ENCODE results near the gene CASZ1. TPM values are rescaled to one million over a fixed set of nuclear protein-coding genes. Genes with fewer than 3 reads are reported as not detected.

Gene CASZ1
- total and polyA plus RNA-seq, 10 of the 15 experiments (the other 5 are each of a cell fraction or from before 2014, with no cell fraction given) = 0.52 to 9.8 (median 3.7) TPM

- Histone ChIP-seq H3K79me2 (ENCODE audit: control insufficient read depth, insufficient read depth, low read length) (no peaks in the 10 kb centered on the region), H4K20me1 (ENCODE audit: control insufficient read depth, insufficient read depth) (no peaks in the 10 kb centered on the region), H3K9ac (ENCODE audit: control insufficient read depth, insufficient read depth, low read length) (no peak overlapping the region), H2AFZ (ENCODE audit: control insufficient read depth, low read depth, low read length) (no peak overlapping the region), H3K27ac (ENCODE audit: control insufficient read depth, insufficient read depth) (no peak overlapping the region), H3K36me3 (ENCODE audit: control insufficient read depth in 2 of 2, insufficient read depth in 2 of 2, low read length in 1 of 2) (peaks cover 6 to 10% of the 10 kb centered on the region in 2 experiments; a peak in 3 of 4 replicates), H3K4me1 (ENCODE audit: control insufficient read depth, insufficient read depth, low read length) (no peaks in the 10 kb centered on the region), H3K27me3 (replicated peaks in 1 of 2; ENCODE audit: control insufficient read depth in 2 of 2, insufficient read depth in 2 of 2, low read length in 1 of 2) (no peaks in the 10 kb centered on the region), H3K4me3 (no peak overlapping the region), H3K9me3 (replicated peaks; ENCODE audit: control insufficient read depth, insufficient read depth, low read length) (no peaks in the 10 kb centered on the region), H3K4me2 (ENCODE audit: control insufficient read depth, insufficient read depth) (no peak overlapping the region)
- ATAC-seq (no peak), DNase-seq (ENCODE audit: low read depth, low spot score) (no peak), FAIRE-seq (no peak)
- intact Hi-C loops (cut with micrococcal nuclease; ENCODE audit: unreplicated experiment) = no loop called here
- ChIA-PET POLR2A (no interaction called here), RAD21 (ENCODE audit: unreplicated experiment) (no interaction called here), SMC1A (ENCODE audit: uncharacterized antibody, unreplicated experiment) (interaction anchor here (0.8 to 1.4 kb wide), 3 partner anchors 14 to 119 kb away, joined by 3 to 4 read pairs (median 3); no protein-coding TSS in a partner anchor), CTCF (no interaction called here)
- in situ Hi-C loops (cut with MboI) = no loop called here
- no TSS peak for BruUV-seq (replicated peaks)
- WGBS (ENCODE audit: insufficient coverage, insufficient replicate concordance, low lambda C conversion rate, missing lambda C conversion rate) = 79% methylated on average over 13 of the region's 13 CpGs
- TF ChIP-seq CHD1 (IDR thresholded peaks at IDR 0.05; ENCODE audit: low read depth, low read length) (no peak), CREM (IDR thresholded peaks at IDR 0.05; ENCODE audit: low read depth) (no peak), BACH1 (IDR thresholded peaks at IDR 0.05; ENCODE audit: borderline replicate concordance) (no peak), POLR2AphosphoS2 (IDR thresholded peaks at IDR 0.05; ENCODE audit: low read depth, low read length) (no peak)
Measured at GRCh38 chr1:10626131-10626731, 170.2 kb downstream of the CASZ1 start.

DNA sequence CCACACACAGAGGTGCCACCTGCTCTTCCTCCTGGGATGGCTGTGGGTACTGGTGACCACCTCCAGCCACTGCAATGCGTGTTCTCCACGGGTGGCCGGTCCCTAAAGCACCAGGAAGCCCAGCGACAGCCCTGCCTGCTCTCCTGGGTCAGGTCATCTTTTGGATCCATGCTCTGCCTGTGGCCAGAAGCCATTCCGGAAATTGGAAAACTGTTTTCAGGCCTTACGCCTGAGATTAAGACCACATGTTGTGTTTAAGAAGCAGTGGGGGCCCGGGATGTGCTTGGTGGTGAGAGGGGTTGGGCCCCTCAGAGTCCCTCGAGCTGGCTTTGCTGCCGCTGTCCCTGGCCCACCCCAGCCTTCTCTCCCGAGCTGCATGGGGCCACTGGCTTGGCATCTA lies 170.9 kb downstream of the CASZ1 start:
- RAD21 ChIA-PET (ENCODE audit: unreplicated experiment) = no interaction called here
- no peak overlapping the region for H3K27ac ChIP-seq (ENCODE audit: control insufficient read depth, insufficient read depth)
- H3K9me3 ChIP-seq (replicated peaks; ENCODE audit: control insufficient read depth, insufficient read depth, low read length) = no peaks in the 10 kb centered on the region
- DNase-seq (ENCODE audit: low read depth, low spot score) (no peak), FAIRE-seq (no peak), ATAC-seq (no peak)
- POLR2A ChIA-PET = no interaction called here
- no peaks in the 10 kb centered on the region for H3K4me1 ChIP-seq (ENCODE audit: control insufficient read depth, insufficient read depth, low read length)
- BruUV-seq (replicated peaks) = no TSS peak
- TF ChIP-seq SMC3 (IDR thresholded peaks at IDR 0.05; ENCODE audit: borderline replicate concordance, low read length) (no peak), ATF3 (IDR thresholded peaks at IDR 0.05; ENCODE audit: borderline replicate concordance, extremely low read depth, low read depth, low read length) (no peak), POLR2AphosphoS5 (IDR thresholded peaks at IDR 0.05; ENCODE audit: low read length) (no peak), ASH2L (IDR thresholded peaks at IDR 0.05; ENCODE audit: borderline replicate concordance, low read depth) (no peak), KDM1A (IDR thresholded peaks at IDR 0.05; ENCODE audit: borderline replicate concordance) (no peak), CBX5 (IDR thresholded peaks at IDR 0.05; ENCODE audit: low read depth) (no peak), TCF3 (IDR thresholded peaks at IDR 0.05; ENCODE audit: borderline replicate concordance, insufficient read depth, low read depth, low read length) (no peak), EZH2 (IDR thresholded peaks at IDR 0.05; ENCODE audit: borderline replicate concordance, control insufficient read depth, low read depth, low read length) (no peak), NFYA (IDR thresholded peaks at IDR 0.05; ENCODE audit: borderline replicate concordance, low read depth, low read length) (no peak), NR2F1 (conservative IDR thresholded peaks at IDR 0.05) (no peak), HDGF (IDR thresholded peaks at IDR 0.05) (no peak)
- H3K27me3 ChIP-seq (replicated peaks in 1 of 2; ENCODE audit: control insufficient read depth in 2 of 2, insufficient read depth in 2 of 2, low read length in 1 of 2) = no peaks in the 10 kb centered on the region
- H3K79me2 ChIP-seq (ENCODE audit: control insufficient read depth, insufficient read depth, low read length) = no peaks in the 10 kb centered on the region
- WGBS (ENCODE audit: insufficient coverage, insufficient replicate concordance, low lambda C conversion rate, missing lambda C conversion rate) = 85% methylated on average over 9 of the region's 10 CpGs
- SMC1A ChIA-PET (ENCODE audit: uncharacterized antibody, unreplicated experiment) = interaction anchor here (0.8 to 1.4 kb wide), 3 partner anchors 14 to 118 kb away, joined by 3 to 4 read pairs (median 3); no protein-coding TSS in a partner anchor
- CTCF ChIA-PET = no interaction called here
- no peak overlapping the region for H3K9ac ChIP-seq (ENCODE audit: control insufficient read depth, insufficient read depth, low read length)
- in situ Hi-C loops (cut with MboI) (no loop called here), intact Hi-C loops (cut with micrococcal nuclease; ENCODE audit: unreplicated experiment) (no loop called here)
- no peak overlapping the region for H3K4me3 ChIP-seq
- no peaks in the 10 kb centered on the region for H4K20me1 ChIP-seq (ENCODE audit: control insufficient read depth, insufficient read depth)
- H3K36me3 ChIP-seq (ENCODE audit: control insufficient read depth in 2 of 2, insufficient read depth in 2 of 2, low read length in 1 of 2) = peaks cover 6 to 10% of the 10 kb centered on the region in 2 experiments; a peak in 3 of 4 replicates
- no peak overlapping the region for H3K4me2 ChIP-seq (ENCODE audit: control insufficient read depth, insufficient read depth)
- H2AFZ ChIP-seq (ENCODE audit: control insufficient read depth, low read depth, low read length) = no peak overlapping the region
